A549 (cell line): ENCODE results near the gene MOSPD3. TPM values are rescaled to one million over a fixed set of nuclear protein-coding genes. Genes with fewer than 3 reads are reported as not detected.

Source experiments
- ATAC-seq, 2 experiments: fragments of 200-7000 bp in 1 of 2; fragments of >200 bp in 1 of 2; cut with Nextera tagmentation in 1 of 2; cut with Tn5 transposase in 1 of 2; 3 replicates each; pipeline versions ENCODE4 v1.8.0 to v1.9.1; 2018 to 2020; ENCODE audit warnings: mild to moderate bottlenecking in 1 of 2, moderate library complexity in 1 of 2
- CTCF ChIA-PET: fragments of 300-600 bp; sonication (Branson Sonifier 250); formaldehyde crosslinking; extraction: SDS; loops from one replicate; lab custom pipeline; 2021; ENCODE audit warnings: antibody characterized with exemption, inconsistent platforms; lab: Yijun Ruan, JAX
- POLR2A ChIA-PET: fragments of 350-600 bp; formaldehyde crosslinking; extraction: SDS; loops from one replicate; lab custom pipeline; 2021; ENCODE audit warnings: antibody characterized with exemption, inconsistent platforms; lab: Yijun Ruan, JAX
- DNase-seq, 2 experiments: peaks; one replicate each; pipeline versions ENCODE4 v3.0.0 to v3.0.0-alpha.2; 2011 to 2016; ENCODE audit warnings: low read depth in 1 of 2, low spot score in 1 of 2
- FAIRE-seq: peaks from 2 replicates; lab custom pipeline; 2011; peaks lifted over from hg19 to GRCh38; lab: Jason Lieb, UNC
- H3K27ac ChIP-seq, 2 experiments: fragments of >200 bp; sonication (Bioruptor Twin); formaldehyde crosslinking; 3 replicates each; pipeline ENCODE4 v1.5.1; 2016 to 2017
- H3K4me1 ChIP-seq: fragments of >200 bp; sonication (Bioruptor Twin); formaldehyde crosslinking; 3 replicates; pipeline ENCODE4 v1.6.1; 2016
- H3K4me2 ChIP-seq: fragments of >200 bp; sonication (Bioruptor Twin); formaldehyde crosslinking; 3 replicates; pipeline ENCODE4 v1.6.1; 2016
- H3K4me3 ChIP-seq: fragments of >200 bp; sonication (Bioruptor Twin); formaldehyde crosslinking; 3 replicates; pipeline ENCODE4 v1.5.1; 2016
- H3K9me3 ChIP-seq: fragments of >200 bp; sonication (Bioruptor Twin); formaldehyde crosslinking; 3 replicates; pipeline ENCODE4 v1.6.1; 2016
- BCL3 ChIP-seq: fragments of >200 bp; sonication (Bioruptor Twin); formaldehyde crosslinking; IDR thresholded peaks from 3 replicates; pipeline ENCODE4 v1.6.1; 2016
- BHLHE40 ChIP-seq: IDR thresholded peaks from 2 replicates; pipeline ENCODE4 v1.6.1; 2012; ENCODE audit warnings: low read depth, low read length, inconsistent platforms
- CBX2 ChIP-seq: fragments of 200-600 bp; sonication (generic); IDR thresholded peaks from 2 replicates; pipeline ENCODE4 v1.6.1; 2016; ENCODE audit warnings: low read depth, mild to moderate bottlenecking, borderline replicate concordance
- CHD4 ChIP-seq: fragments of 200-600 bp; sonication (generic); IDR thresholded peaks from 2 replicates; pipeline ENCODE4 v1.6.1; 2016; ENCODE audit warnings: antibody characterized with exemption, mild to moderate bottlenecking, borderline replicate concordance
- EHF ChIP-seq: fragments of 250-450 bp; sonication (Bioruptor Pico); IDR thresholded peaks from 2 replicates; pipeline ENCODE4 v1.5.0; 2020; ENCODE audit warnings: mild to moderate bottlenecking
- EHMT2 ChIP-seq: fragments of 200-600 bp; sonication (generic); IDR thresholded peaks from 2 replicates; pipeline ENCODE4 v1.6.1; 2016; ENCODE audit warnings: antibody characterized with exemption, low read depth, mild to moderate bottlenecking, moderate library complexity
- EP300 ChIP-seq, 2 experiments: fragments of >200 bp; sonication (Bioruptor Twin); formaldehyde crosslinking; IDR thresholded peaks; 2 replicates in 1 of 2; 3 replicates in 1 of 2; pipeline ENCODE4 v1.6.1; 2016 to 2017
- HDAC2 ChIP-seq: fragments of 200-600 bp; sonication (generic); IDR thresholded peaks from 2 replicates; pipeline ENCODE4 v1.6.1; 2016
- HES2 ChIP-seq: fragments of >200 bp; sonication (Bioruptor Twin); formaldehyde crosslinking; IDR thresholded peaks from 2 replicates; pipeline ENCODE4 v1.6.1; 2016
- HMGXB4 ChIP-seq: fragments of 250-450 bp; sonication (Bioruptor Pico); IDR thresholded peaks from 2 replicates; pipeline ENCODE4 v1.5.0; 2021; ENCODE audit warnings: mild to moderate bottlenecking, moderate library complexity, borderline replicate concordance
- KDM5A ChIP-seq: fragments of 200-600 bp; sonication (generic); IDR thresholded peaks from 2 replicates; pipeline ENCODE4 v1.6.1; 2016; ENCODE audit warnings: antibody characterized with exemption, mild to moderate bottlenecking
- MAZ ChIP-seq: fragments of 150-350 bp; IDR thresholded peaks from 2 replicates; pipeline ENCODE4 v1.6.1; 2014; ENCODE audit warnings: antibody characterized with exemption, low read depth, low read length, borderline replicate concordance
- NPAS2 ChIP-seq: fragments of 250-450 bp; sonication (Bioruptor Pico); IDR thresholded peaks from 2 replicates; pipeline ENCODE4 v1.8.0; 2022; ENCODE audit warnings: mild to moderate bottlenecking, moderate library complexity, borderline replicate concordance
- POLR2AphosphoS2 ChIP-seq: conservative IDR thresholded peaks from 2 replicates; pipeline ENCODE4 v1.6.1; 2012; ENCODE audit warnings: low read length, improper control_type of control experiment, inconsistent platforms
- RCOR1 ChIP-seq: fragments of 150-350 bp; IDR thresholded peaks from 2 replicates; pipeline ENCODE4 v1.6.1; 2014; ENCODE audit warnings: antibody characterized with exemption, low read length, low read depth
- RFX5 ChIP-seq: fragments of 450-650 bp; IDR thresholded peaks from 2 replicates; pipeline ENCODE4 v1.7.1; 2014; ENCODE audit warnings: antibody characterized with exemption, mild to moderate bottlenecking, moderate library complexity
- SMC3 ChIP-seq: fragments of >200 bp; sonication (Bioruptor Twin); formaldehyde crosslinking; IDR thresholded peaks from 3 replicates; pipeline ENCODE4 v1.6.1; 2018; ENCODE audit warnings: inconsistent platforms
- SREBF2 ChIP-seq: fragments of 450-650 bp; IDR thresholded peaks from 2 replicates; pipeline ENCODE4 v1.6.1; 2014; ENCODE audit warnings: mild to moderate bottlenecking, moderate library complexity
- TP53 ChIP-seq: fragments of 250-450 bp; sonication (Bioruptor Pico); IDR thresholded peaks from 2 replicates; pipeline ENCODE4 v1.5.0; 2021; ENCODE audit warnings: mild to moderate bottlenecking, moderate library complexity
- USF2 ChIP-seq: fragments of 450-650 bp; IDR thresholded peaks from 2 replicates; pipeline ENCODE4 v1.6.1; 2014; ENCODE audit warnings: antibody characterized with exemption
- ZNF302 ChIP-seq: fragments of 250-450 bp; sonication (Bioruptor Pico); IDR thresholded peaks from 2 replicates; pipeline ENCODE4 v1.9.0; 2021; ENCODE audit warnings: inconsistent platforms, mild to moderate bottlenecking, moderate library complexity
- WGBS: methylation state at CpG from one replicate; pipeline ENCODE4 v1.1.6; 2017; ENCODE audit errors: missing lambda C conversion rate; 5-methylcytosine and 5-hydroxymethylcytosine counted together
- polyA plus RNA-seq, 4 experiments: library from polyadenylated mRNA; depleted of rRNA in 3 of 4; stranded (reverse); fragments of >200 nt; fragmentation: RNase III in 1 of 4; extraction: RNeasy Plus Mini Kit Qiagen cat#74134 plus additional on column Dnase treatment in 1 of 4; gene quantifications; 2 replicates in 3 of 4; 3 replicates in 1 of 4; pipeline ENCODE4 v1.2.3, GENCODE V29; 2011 to 2017

Gene MOSPD3
- polyA plus RNA-seq, 2 of the 4 experiments (the other 2 are of a cell fraction), result 6.1 to 14.8 TPM

GRCh38 chr7:100641463-100641859 lies 29.1 kb downstream of the MOSPD3 start, which contains the start of gene TFR2:
TFR2 (minus strand) TSS chr7:100641552; CDS start chr7:100641509, 43 bp downstream.
- Histone ChIP-seq H3K27ac (no peak within 1 kb of the TSS), H3K4me1 (no peaks in the 10 kb centered on the region), H3K9me3 (no peaks in the 10 kb centered on the region), H3K4me3 (no peak within 1 kb of the TSS), H3K4me2 (no peak within 1 kb of the TSS)
- DNase-seq (no peak), FAIRE-seq (no peak), ATAC-seq (no peak)
- TF ChIP-seq ZNF302 (CRISPR knock-in tag), result no peak
- no peak for TF ChIP-seq EP300 (IDR thresholded peaks at IDR 0.05)
- TF ChIP-seq HMGXB4 (CRISPR knock-in tag), result no peak
- TF ChIP-seq CHD4, result no peak
- no peak for TF ChIP-seq POLR2AphosphoS2
- no peak for TF ChIP-seq TP53 (CRISPR knock-in tag)
- no peak for TF ChIP-seq KDM5A
- TF ChIP-seq MAZ, result no peak
- TF ChIP-seq EHMT2, result no peak
- no peak for TF ChIP-seq HES2
- POLR2A ChIA-PET, result no interaction called here
- 69% methylated on average over 10 of the region's 10 CpGs for WGBS
- CTCF ChIA-PET, result interaction anchor here (0.6 to 4.4 kb wide), 4 partner anchors 8 to 63 kb away, joined by 3 to 39 read pairs (median 3); no protein-coding TSS in a partner anchor

- ChIA-PET CTCF (interaction anchor here (0.6 to 4.4 kb wide), 3 partner anchors 8 to 63 kb away, joined by 3 to 39 read pairs (median 3); no protein-coding TSS in a partner anchor), POLR2A (interaction anchor here (1.0 kb wide), 1 partner anchor 11 kb away, joined by 5 read pairs; no protein-coding TSS in a partner anchor)
- TF ChIP-seq BCL3, result no peak
- TF ChIP-seq KDM5A, result no peak
- no peak for TF ChIP-seq RCOR1
- no peak for TF ChIP-seq CBX2
- no peak for TF ChIP-seq EP300 (IDR thresholded peaks at IDR 0.05)
- no peak for TF ChIP-seq MAZ
- no peak for TF ChIP-seq SMC3
- no peak for TF ChIP-seq RFX5
- no peak for TF ChIP-seq SREBF2
- TF ChIP-seq NPAS2 (CRISPR knock-in tag), result no peak
- TF ChIP-seq EHF (CRISPR knock-in tag), result no peak
- no peak for TF ChIP-seq HDAC2
- no peak for TF ChIP-seq BHLHE40
- TF ChIP-seq USF2, result no peak
- DNase-seq, result no peak
- no peak for ATAC-seq
- Histone ChIP-seq H3K9me3 (no peaks in the 10 kb centered on the region), H3K27ac (no peak overlapping the region), H3K4me3 (no peak overlapping the region), H3K4me1 (no peaks in the 10 kb centered on the region), H3K4me2 (no peak overlapping the region)
- WGBS, result 79% methylated on average over 9 of the region's 10 CpGs
- no peak for FAIRE-seq
Observed at GRCh38 chr7:100641860-100642533, 29.7 kb downstream of the MOSPD3 start.
